LNCAP (cell line): Measurements from ENCODE around the gene CMTM1.

ENCODE experiments used
- TF ChIP-seq, protein P1 (sequence below): fragments of 450-650 bp; IDR thresholded peaks from 2 replicates; pipeline ENCODE4 v1.5.1; 2017; ENCODE audit warnings: mild to moderate bottlenecking

Gene CMTM1

DNA sequence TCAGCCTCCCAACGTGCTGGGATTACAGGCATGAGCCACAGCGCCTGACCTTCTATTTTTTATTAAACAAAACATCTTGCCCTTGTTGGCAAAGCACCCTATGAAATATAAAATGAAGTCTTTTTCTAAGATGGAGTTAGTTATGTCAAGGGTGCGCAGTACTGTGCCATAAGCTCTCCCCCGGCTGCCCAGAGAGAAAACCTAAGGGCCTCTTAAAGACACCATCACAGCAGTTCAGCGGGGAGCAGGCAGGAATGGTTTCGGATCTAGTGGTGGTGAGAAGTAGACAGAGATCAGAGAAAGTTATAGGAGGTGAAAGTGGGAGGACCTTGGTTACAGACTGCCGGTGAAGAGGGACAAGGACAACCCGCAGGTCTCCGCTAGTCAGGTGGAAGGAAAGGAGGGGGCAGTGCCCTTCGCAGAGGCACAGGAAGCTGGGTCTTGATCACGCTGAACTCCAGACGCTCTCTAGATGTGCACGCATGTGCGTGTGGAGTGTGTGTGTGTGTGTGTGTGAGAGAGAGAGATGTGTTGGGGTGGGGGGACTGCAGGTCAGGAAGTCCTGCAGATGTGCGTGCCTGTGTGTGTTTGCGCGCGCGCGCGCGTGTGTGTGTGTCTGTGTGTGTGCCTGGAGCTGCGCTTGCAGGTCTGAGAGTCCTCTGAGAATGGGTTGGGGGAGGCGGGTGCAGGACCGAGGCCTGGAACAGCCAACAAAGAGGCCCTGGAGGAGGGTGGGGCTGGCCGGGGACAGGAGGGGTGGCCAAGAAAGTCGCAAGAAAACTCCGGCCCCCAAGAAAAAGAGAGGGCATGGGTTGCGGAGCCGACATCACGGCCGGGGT lies 37.5 kb downstream of the CMTM1 start:
- TF ChIP-seq, protein P1, sequence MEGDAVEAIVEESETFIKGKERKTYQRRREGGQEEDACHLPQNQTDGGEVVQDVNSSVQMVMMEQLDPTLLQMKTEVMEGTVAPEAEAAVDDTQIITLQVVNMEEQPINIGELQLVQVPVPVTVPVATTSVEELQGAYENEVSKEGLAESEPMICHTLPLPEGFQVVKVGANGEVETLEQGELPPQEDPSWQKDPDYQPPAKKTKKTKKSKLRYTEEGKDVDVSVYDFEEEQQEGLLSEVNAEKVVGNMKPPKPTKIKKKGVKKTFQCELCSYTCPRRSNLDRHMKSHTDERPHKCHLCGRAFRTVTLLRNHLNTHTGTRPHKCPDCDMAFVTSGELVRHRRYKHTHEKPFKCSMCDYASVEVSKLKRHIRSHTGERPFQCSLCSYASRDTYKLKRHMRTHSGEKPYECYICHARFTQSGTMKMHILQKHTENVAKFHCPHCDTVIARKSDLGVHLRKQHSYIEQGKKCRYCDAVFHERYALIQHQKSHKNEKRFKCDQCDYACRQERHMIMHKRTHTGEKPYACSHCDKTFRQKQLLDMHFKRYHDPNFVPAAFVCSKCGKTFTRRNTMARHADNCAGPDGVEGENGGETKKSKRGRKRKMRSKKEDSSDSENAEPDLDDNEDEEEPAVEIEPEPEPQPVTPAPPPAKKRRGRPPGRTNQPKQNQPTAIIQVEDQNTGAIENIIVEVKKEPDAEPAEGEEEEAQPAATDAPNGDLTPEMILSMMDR = no peak

DNA sequence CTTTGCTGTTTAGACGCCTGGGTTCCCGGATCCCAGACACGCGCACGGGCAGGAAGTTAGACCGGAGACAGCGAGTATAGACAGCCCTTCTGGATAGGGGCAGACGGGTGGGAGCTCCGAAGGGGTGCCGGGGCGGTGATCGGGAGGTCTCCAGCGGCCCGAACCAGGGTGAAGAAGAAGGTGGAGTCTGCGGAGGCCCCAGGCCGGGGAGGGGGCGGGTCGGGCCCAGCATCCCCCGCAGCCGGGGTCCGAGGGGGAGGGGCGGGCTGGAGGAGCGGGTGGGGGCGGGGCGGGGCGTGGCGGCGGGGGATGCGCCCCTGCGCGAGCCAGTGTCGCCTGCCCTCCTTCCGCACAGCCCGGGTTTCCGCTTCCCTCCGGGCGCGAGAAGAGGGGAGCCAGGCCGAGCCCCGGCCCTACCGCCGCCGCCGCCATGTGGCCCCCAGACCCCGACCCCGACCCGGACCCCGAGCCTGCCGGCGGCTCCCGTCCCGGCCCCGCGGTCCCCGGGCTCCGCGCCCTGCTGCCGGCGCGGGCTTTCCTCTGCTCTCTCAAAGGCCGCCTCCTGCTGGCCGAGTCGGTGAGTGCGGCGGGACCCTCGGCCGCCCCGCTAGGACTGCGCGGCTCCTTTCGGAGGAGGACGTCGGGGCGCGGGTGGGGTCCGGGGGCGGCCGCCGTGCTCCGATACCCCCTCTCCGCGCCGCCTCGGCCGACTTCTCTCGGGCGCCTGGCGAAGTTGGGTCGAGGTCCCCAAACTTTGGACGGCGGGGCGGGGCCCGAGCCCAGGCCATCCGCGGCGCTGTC lies 38.3 kb downstream of the CMTM1 start, which contains the start of gene CMTM3:
CMTM3 (plus strand) TSS at position 329 of the 801 bp plus-strand sequence; CDS start at position 431, 102 bp downstream.
- TF ChIP-seq, protein P1 = peak; percentile 33; the same call in 1 of the 2 replicates

DNA sequence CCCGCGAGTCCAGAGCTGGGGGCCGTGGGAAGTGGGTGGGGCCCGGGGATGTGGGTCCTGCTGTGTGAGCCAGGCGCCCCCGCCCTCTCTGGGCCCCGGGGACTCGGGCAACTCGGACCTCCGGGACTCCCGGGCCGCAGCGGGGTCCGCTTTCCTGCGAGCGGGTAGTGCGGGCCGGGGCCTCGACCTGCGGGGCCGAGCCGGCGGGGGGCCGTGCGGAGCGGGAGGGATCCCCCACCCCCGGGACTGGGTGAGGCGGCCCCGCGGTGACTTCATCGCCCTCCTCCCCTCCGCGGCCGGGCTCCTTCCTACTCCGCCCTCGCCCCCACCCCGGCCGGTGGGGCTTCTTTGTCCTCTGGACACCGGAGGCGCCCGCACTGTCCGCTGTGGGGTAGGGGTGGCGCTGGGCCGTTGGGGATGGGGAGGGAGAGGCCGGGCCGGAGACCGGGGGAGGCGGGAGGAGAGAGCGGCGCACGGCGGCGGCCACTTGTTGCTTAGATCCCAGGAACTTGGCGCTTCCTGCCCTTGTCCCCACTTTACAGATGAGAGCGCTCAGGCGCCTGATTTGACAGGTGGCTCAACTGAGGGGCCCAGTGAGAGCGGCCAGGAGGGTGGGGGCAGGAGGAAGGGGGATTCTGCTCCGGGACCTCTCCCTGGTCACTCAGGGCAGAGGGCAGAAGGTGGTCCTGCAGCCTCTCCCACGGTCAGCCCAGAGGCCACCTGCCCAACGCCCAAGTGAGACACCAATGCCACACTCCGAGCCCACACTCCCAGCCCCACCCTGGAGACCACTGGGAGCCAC lies 39.1 kb downstream of the CMTM1 start:
- TF ChIP-seq, protein P1 = no peak

DNA sequence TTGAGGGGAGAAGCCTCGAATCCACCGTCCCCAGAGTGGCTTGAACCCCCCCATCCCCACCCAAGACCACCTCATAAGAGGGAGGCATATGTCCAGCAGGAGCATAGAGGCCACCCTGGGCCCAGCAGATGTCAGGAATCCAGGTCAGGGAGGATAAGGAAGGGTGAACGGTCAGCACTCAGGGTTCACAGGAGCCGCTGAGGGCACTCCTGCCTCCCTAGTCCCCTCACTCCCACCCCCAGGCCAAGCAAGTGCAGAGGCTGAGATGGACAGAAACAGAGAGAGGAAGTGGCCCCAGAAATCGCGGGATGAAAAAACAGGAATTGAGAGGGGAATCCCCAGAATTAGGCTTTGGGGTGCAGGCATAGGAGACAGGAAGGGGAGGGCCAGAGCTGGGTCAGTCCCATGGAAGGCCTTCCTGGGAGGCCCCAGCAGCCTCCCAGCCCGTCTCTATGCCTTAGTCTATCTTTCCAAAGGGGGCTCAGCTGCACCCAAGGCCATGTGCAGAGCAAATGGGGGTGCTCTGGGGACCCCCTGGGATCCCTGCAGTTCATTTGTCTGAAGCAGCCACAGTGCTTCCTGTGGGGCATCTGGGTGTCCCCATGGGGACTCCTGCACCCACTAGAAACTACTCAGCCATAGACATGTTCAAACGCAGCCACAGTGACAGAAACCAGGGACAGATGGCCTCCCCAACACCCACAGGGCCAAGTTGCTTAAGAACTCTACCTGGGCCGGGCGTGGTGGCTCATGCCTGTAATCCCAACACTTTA lies 39.9 kb downstream of the CMTM1 start:
- TF ChIP-seq, protein P1 = no peak

DNA sequence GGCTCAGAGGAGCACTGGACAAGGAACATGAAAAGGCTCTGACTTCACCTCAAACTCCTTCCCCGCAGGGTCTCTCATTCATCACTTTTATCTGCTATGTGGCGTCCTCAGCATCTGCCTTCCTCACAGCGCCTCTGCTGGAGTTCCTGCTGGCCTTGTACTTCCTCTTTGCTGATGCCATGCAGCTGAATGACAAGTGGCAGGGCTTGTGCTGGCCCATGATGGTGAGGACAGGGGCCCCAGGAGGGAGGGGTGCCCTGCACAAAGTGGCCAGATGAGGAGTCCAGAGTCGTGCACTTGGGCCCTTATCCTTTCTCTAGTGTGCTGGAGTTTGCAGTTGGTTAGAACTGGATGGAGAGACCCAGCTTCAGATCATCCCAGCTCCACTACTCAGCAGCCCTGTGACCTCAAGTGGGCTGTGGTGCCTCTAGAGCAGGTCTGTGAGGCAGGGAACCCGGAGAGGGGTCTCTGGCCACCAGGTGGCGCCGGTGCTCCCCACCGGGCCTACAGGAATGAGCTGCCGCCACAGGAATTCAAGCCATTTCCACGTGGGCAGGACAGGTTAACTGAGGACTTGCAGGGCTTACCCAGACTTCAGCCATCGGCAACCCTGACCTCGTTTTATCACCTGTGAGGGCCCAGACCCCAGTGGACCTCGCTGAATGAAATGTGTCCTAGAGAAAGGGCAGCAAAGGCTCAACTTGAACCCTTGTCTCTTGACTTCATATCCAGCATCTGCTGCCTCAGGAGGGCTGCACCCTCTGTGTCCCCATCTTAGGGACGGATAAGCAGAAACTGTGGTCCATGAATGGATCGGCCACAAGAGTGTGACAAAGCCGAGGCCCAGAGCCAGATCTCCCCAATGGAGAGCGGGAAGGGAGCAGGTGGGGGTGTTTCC lies 42.3 kb downstream of the CMTM1 start:
- TF ChIP-seq, protein P1 = peak; percentile 94

DNA sequence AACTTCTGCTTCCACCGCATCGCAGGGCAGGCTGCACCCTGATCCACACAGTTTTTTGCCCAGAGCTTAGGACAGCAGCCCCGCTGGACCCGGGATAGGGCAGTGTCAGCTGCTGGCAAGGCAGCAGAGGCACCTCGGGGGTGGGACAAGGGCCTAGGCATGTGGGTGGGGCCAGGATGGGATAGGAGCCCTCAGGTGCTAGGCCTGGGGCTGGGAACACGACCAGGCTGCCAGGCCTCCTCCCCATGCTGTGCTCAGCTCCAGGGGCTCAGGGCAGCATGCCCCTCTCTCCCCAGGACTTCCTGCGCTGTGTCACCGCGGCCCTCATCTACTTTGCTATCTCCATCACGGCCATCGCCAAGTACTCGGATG lies 42.9 kb downstream of the CMTM1 start:
- TF ChIP-seq, protein P1 = no peak
